ENCODE data around the gene GTPBP6. TPM values are rescaled to one million over a fixed set of nuclear protein-coding genes. Genes with fewer than 3 reads are reported as not detected.

The GTPBP6 gene
- total RNA-seq, 3 donors from 2014 or later (not counting 1 experiment from before 2014, with no cell fraction given), result 46.9 to 62.8 (median 49.8) TPM

- H3K9me3 ChIP-seq (ENCODE audit: control insufficient read depth, insufficient read depth, low read length), result no peaks in the 10 kb centered on the region
- no peaks in the 10 kb centered on the region for H3K27me3 ChIP-seq (ENCODE audit: control insufficient read depth, insufficient read depth, low read length)
- H3K9me3 Mint-ChIP-seq, result no peaks in the 10 kb centered on the region
- no peak overlapping the region for H3K27ac ChIP-seq (ENCODE audit: low read length)
- no peak for DNase-seq
- ATAC-seq, result no peak
- H3K4me1 ChIP-seq (ENCODE audit: control insufficient read depth, insufficient read depth, low read length), result peaks cover 16% of the 10 kb centered on the region
- no peak overlapping the region for H3K4me3 ChIP-seq (ENCODE audit: low read length)
- intact Hi-C loops (cut with micrococcal nuclease), result no loop called here
- H3K4me3 Mint-ChIP-seq, result no peak overlapping the region
- peaks cover 53% of the 10 kb centered on the region for H3K36me3 ChIP-seq (ENCODE audit: control insufficient read depth, insufficient read depth, low read length)
- H3K4me1 Mint-ChIP-seq, result peaks cover 6 to 25% of the 10 kb centered on the region in 2 donors
- H3K36me3 Mint-ChIP-seq, result no peaks in the 10 kb centered on the region
- peak overlapping the region in 1 of 2 donors; percentile 27 for H3K27ac Mint-ChIP-seq
- WGBS (ENCODE audit: insufficient coverage), result 98% methylated on average over 8 of the region's 8 CpGs
- H3K27me3 Mint-ChIP-seq (ENCODE audit: low read depth in 2 of 2), result no peaks in the 10 kb centered on the region
- no peak for TF ChIP-seq CTCF (IDR thresholded peaks at IDR 0.05)
Measured at GRCh38 chrX:313546-313945, 5.0 kb downstream of the GTPBP6 start.

DNA sequence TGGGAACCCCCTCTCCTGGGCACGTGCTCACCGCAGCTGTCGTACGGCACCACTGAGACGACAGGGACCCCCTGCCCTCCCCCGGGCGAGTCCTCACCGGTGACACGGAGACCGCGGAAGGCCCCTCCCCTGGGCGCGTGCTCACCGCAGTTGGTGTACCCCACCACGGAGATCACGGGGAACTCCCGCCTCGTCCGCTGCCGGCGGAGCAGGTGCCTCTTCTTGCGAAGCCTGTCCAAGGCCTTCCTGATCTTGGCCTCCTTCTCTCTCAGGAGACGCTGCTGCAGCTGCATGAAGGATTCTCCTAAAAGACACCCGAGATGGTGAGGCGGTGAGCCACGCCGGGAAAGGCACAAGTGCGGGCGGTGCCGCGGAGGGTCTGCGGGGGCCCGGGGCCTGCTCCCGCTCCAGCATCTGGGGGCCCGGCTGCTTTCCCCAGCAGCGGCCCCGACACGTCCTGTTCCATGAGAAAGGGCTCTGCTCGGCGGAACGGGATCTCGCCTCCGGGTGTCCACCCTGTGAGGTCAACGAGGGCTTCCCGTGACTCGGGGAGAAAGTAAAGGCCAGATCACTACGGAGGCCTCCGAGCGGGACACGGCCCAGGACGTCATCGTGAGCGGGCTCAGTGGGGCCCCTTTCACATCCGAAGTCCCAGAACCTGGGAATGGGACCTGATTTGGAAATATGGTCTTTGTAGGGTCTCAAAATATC, 5.8 kb downstream of the GTPBP6 start:
- H3K4me3 Mint-ChIP-seq, result no peak overlapping the region
- intact Hi-C loops (cut with micrococcal nuclease), result no loop called here
- WGBS (ENCODE audit: insufficient coverage), result 94% methylated on average over 54 of the region's 54 CpGs

DNA sequence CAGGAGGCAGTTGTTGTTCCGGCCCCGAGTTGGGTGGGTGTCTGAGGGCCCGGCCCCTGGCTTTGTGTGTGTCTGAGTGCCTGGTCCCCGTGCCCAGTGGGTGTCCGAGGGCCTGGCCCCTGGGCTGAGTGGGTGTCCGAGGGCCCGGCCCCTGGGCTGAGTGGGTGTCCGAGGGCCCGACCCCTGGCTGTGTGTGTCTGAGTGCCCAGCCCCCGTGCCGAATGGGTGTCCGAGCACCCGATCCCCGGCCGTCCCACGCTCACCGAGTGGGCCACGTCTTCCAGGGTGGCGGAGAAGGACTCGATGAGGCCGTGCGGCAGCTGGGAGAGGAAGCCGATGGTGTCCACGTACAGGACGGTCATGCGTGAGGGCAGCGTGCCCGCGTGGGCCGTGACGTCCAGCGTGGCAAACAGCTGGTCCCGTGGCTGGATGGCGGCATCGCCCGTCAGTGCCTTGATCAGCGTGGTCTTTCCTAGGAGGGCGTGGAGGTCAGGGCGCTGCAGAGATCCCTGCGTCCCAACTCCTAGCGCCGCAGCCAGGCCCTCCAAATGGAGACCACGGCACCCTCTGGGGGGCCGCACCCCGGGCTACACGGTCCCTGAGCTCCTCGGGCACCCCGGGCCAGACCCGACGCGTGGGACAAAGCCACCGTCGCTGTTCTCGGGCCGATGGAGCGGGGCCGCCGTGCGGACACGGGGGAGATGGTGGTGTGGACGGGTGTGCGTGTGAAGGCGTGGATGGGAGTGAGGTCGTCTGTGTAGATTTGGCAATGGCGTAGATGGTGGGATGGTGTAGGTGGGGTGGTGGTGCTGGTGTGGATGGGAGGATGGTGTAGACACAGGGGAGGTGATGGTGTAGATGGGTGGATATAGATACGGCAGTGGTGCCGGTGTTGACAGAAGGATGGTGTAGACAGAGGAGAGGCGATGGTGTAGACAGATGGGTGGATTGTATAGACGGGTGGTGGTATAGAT, 7.2 kb downstream of the GTPBP6 start:
- no peak for TF ChIP-seq CTCF (IDR thresholded peaks at IDR 0.05)
- no peaks in the 10 kb centered on the region for H3K9me3 Mint-ChIP-seq
- peaks cover 0 to 12% of the 10 kb centered on the region in 2 donors for H3K4me1 Mint-ChIP-seq
- H3K4me3 ChIP-seq (ENCODE audit: low read length), result no peak overlapping the region
- H3K4me1 ChIP-seq (ENCODE audit: control insufficient read depth, insufficient read depth, low read length), result peaks cover 2% of the 10 kb centered on the region
- H3K36me3 Mint-ChIP-seq, result no peaks in the 10 kb centered on the region
- intact Hi-C loops (cut with micrococcal nuclease), result no loop called here
- H3K9me3 ChIP-seq (ENCODE audit: control insufficient read depth, insufficient read depth, low read length), result no peaks in the 10 kb centered on the region
- H3K27me3 ChIP-seq (ENCODE audit: control insufficient read depth, insufficient read depth, low read length), result no peaks in the 10 kb centered on the region
- H3K4me3 Mint-ChIP-seq, result no peak overlapping the region
- ATAC-seq (peak in 2 of 3 donors; percentile 10 to 11), DNase-seq (no peak)
- H3K27ac ChIP-seq (ENCODE audit: low read length), result no peak overlapping the region
- H3K27me3 Mint-ChIP-seq (ENCODE audit: low read depth in 2 of 2), result no peaks in the 10 kb centered on the region
- H3K36me3 ChIP-seq (ENCODE audit: control insufficient read depth, insufficient read depth, low read length), result peaks cover 64% of the 10 kb centered on the region
- peak overlapping the region in 1 of 2 donors; percentile 65 for H3K27ac Mint-ChIP-seq
- 94% methylated on average over 69 of the region's 69 CpGs for WGBS (ENCODE audit: insufficient coverage)

More for the DNA sequence above, 5.8 kb downstream of the GTPBP6 start:
- Mint-ChIP-seq H3K36me3 (no peaks in the 10 kb centered on the region), H3K4me1 (peaks cover under 1 to 20% of the 10 kb centered on the region in 2 donors), H3K9me3 (no peaks in the 10 kb centered on the region), H3K27ac (peak overlapping the region in 1 of 2 donors; percentile 27), H3K27me3 (ENCODE audit: low read depth in 2 of 2) (no peaks in the 10 kb centered on the region)
- ATAC-seq (no peak), DNase-seq (no peak)
- no peak for TF ChIP-seq CTCF (IDR thresholded peaks at IDR 0.05)
- peaks cover 13% of the 10 kb centered on the region for H3K4me1 ChIP-seq (ENCODE audit: control insufficient read depth, insufficient read depth, low read length)
- no peak overlapping the region for H3K27ac ChIP-seq (ENCODE audit: low read length)
- H3K27me3 ChIP-seq (ENCODE audit: control insufficient read depth, insufficient read depth, low read length), result no peaks in the 10 kb centered on the region
- H3K9me3 ChIP-seq (ENCODE audit: control insufficient read depth, insufficient read depth, low read length), result no peaks in the 10 kb centered on the region
- no peak overlapping the region for H3K4me3 ChIP-seq (ENCODE audit: low read length)
- H3K36me3 ChIP-seq (ENCODE audit: control insufficient read depth, insufficient read depth, low read length), result peaks cover 56% of the 10 kb centered on the region
